Astrocyte (in vitro differentiated cells and primary cell): ENCODE data around the gene CLCN3. TPM values are rescaled to one million over a fixed set of nuclear protein-coding genes. Genes with fewer than 3 reads are reported as not detected.

Source experiments
- DNase-seq: peaks from one replicate; pipeline ENCODE4 v3.0.0-alpha.2; 2010; ENCODE audit warnings: low read depth
- FAIRE-seq: peaks from 2 replicates; lab custom pipeline; 2011; peaks lifted over from hg19 to GRCh38; lab: Jason Lieb, UNC
- H2AFZ ChIP-seq: 2 replicates; pipeline ENCODE4 v1.6.0; 2012; ENCODE audit warnings: low read depth, low read length, inconsistent platforms
- H3K27ac ChIP-seq: 2 replicates; pipeline ENCODE4 v1.5.1; 2011; ENCODE audit warnings: low read depth, low read length, inconsistent platforms
- H3K27me3 ChIP-seq: 2 replicates; pipeline ENCODE4 v1.6.0; 2011; ENCODE audit warnings: low read length, inconsistent platforms; ENCODE audit not compliant: insufficient read depth
- H3K36me3 ChIP-seq: 2 replicates; pipeline ENCODE4 v1.5.1; 2011; ENCODE audit warnings: low read length, inconsistent platforms; ENCODE audit not compliant: insufficient read depth
- H3K4me1 ChIP-seq: 2 replicates; pipeline ENCODE4 v1.5.1; 2011; ENCODE audit warnings: low read length, inconsistent platforms; ENCODE audit not compliant: insufficient read depth
- H3K4me2 ChIP-seq: 2 replicates; pipeline ENCODE4 v1.6.0; 2012; ENCODE audit warnings: low read length, inconsistent platforms
- H3K4me3 ChIP-seq: 2 replicates; pipeline ENCODE4 v1.5.1; 2011; ENCODE audit warnings: low read depth, mild to moderate bottlenecking, low read length, inconsistent platforms; ENCODE audit not compliant: insufficient read depth
- H3K79me2 ChIP-seq: 2 replicates; pipeline ENCODE4 v1.6.0; 2012; ENCODE audit warnings: mild to moderate bottlenecking, low read length, inconsistent platforms; ENCODE audit not compliant: insufficient read depth
- H3K9ac ChIP-seq: 2 replicates; pipeline ENCODE4 v1.6.0; 2012; ENCODE audit warnings: mild to moderate bottlenecking, low read length, inconsistent platforms
- H3K9me3 ChIP-seq: 2 replicates; pipeline ENCODE4 v1.5.1; 2012; ENCODE audit warnings: low read depth, mild to moderate bottlenecking, low read length, inconsistent platforms; ENCODE audit not compliant: insufficient read depth
- H4K20me1 ChIP-seq: 2 replicates; pipeline ENCODE4 v1.6.0; 2012; ENCODE audit warnings: low read length, inconsistent platforms; ENCODE audit not compliant: insufficient read depth
- H3K27ac Mint-ChIP-seq: one replicate; pipeline ENCODE4 v1.8.0; 2021; ENCODE audit warnings: mild to moderate bottlenecking, mixed read lengths; ENCODE audit not compliant: unreplicated experiment
- H3K27me3 Mint-ChIP-seq: one replicate; pipeline ENCODE4 v1.8.0; 2021; ENCODE audit warnings: low read depth, mixed read lengths; ENCODE audit not compliant: unreplicated experiment
- H3K36me3 Mint-ChIP-seq: one replicate; pipeline ENCODE4 v1.8.0; 2021; ENCODE audit warnings: low read depth, mixed read lengths; ENCODE audit not compliant: unreplicated experiment
- H3K4me1 Mint-ChIP-seq: one replicate; pipeline ENCODE4 v1.8.0; 2021; ENCODE audit warnings: low read depth, mixed read lengths; ENCODE audit not compliant: unreplicated experiment
- H3K4me3 Mint-ChIP-seq: one replicate; pipeline ENCODE4 v1.8.0; 2021; ENCODE audit warnings: mild to moderate bottlenecking, moderate library complexity, mixed read lengths; ENCODE audit not compliant: unreplicated experiment
- H3K9me3 Mint-ChIP-seq: one replicate; pipeline ENCODE4 v1.8.0; 2021; ENCODE audit warnings: mild to moderate bottlenecking, mixed read lengths; ENCODE audit not compliant: unreplicated experiment
- CTCF ChIP-seq: IDR thresholded peaks from 2 replicates; pipeline ENCODE4 v1.5.1; 2011; ENCODE audit warnings: low read depth, mild to moderate bottlenecking, inconsistent platforms, low read length, moderate library complexity; ENCODE audit not compliant: insufficient read depth
- EZH2 ChIP-seq: IDR thresholded peaks from 2 replicates; pipeline ENCODE4 v1.6.1; 2012; ENCODE audit warnings: mild to moderate bottlenecking, low read length, inconsistent platforms; ENCODE audit not compliant: insufficient read depth
- total RNA-seq: library from RNA; stranded (reverse); gene quantifications from 2 replicates; pipeline ENCODE4 v1.2.1, GENCODE V29; 2021

The CLCN3 gene
- total RNA-seq, 1 donor from 2014 or later, result 51.1 TPM

- Histone ChIP-seq H4K20me1 (no peaks in the 10 kb centered on the region), H3K4me2 (no peak overlapping the region), H3K9ac (no peak overlapping the region), H3K4me3 (no peak overlapping the region), H3K36me3 (no peaks in the 10 kb centered on the region), H3K27ac (no peak overlapping the region), H2AFZ (no peak overlapping the region), H3K27me3 (no peaks in the 10 kb centered on the region), H3K4me1 (no peaks in the 10 kb centered on the region), H3K9me3 (no peaks in the 10 kb centered on the region), H3K79me2 (no peaks in the 10 kb centered on the region)
- no peak overlapping the region for H3K4me3 Mint-ChIP-seq
- H3K27me3 Mint-ChIP-seq, result no peaks in the 10 kb centered on the region
- DNase-seq, result no peak
- H3K4me1 Mint-ChIP-seq, result no peaks in the 10 kb centered on the region
- FAIRE-seq, result no peak
- TF ChIP-seq EZH2, result no peak
- TF ChIP-seq CTCF, result no peak
- no peak overlapping the region for H3K27ac Mint-ChIP-seq
- no peaks in the 10 kb centered on the region for H3K9me3 Mint-ChIP-seq
- peaks cover 3% of the 10 kb centered on the region for H3K36me3 Mint-ChIP-seq
These were observed 36.8 kb upstream of the CLCN3 start for GRCh38 chr4:169583563-169583962.

GRCh38 chr4:169593050-169593560 lies 27.3 kb upstream of the CLCN3 start:
- peaks cover 2% of the 10 kb centered on the region for H3K36me3 Mint-ChIP-seq
- H3K4me3 ChIP-seq, result no peak overlapping the region
- peaks cover 2% of the 10 kb centered on the region for H3K36me3 ChIP-seq
- H3K4me1 ChIP-seq, result no peaks in the 10 kb centered on the region
- H2AFZ ChIP-seq, result no peak overlapping the region
- H3K27me3 ChIP-seq, result no peaks in the 10 kb centered on the region
- FAIRE-seq (no peak), DNase-seq (no peak)
- H3K9ac ChIP-seq, result no peak overlapping the region
- no peak overlapping the region for H3K27ac Mint-ChIP-seq
- H3K27ac ChIP-seq, result no peak overlapping the region
- no peaks in the 10 kb centered on the region for H3K27me3 Mint-ChIP-seq
- H3K9me3 ChIP-seq, result no peaks in the 10 kb centered on the region
- no peaks in the 10 kb centered on the region for H3K79me2 ChIP-seq
- no peaks in the 10 kb centered on the region for H4K20me1 ChIP-seq
- no peak overlapping the region for H3K4me3 Mint-ChIP-seq
- H3K9me3 Mint-ChIP-seq, result no peaks in the 10 kb centered on the region
- no peak overlapping the region for H3K4me2 ChIP-seq
- H3K4me1 Mint-ChIP-seq, result no peaks in the 10 kb centered on the region
- TF ChIP-seq CTCF (no peak), EZH2 (no peak)

- H3K4me3 Mint-ChIP-seq, result no peak overlapping the region
- H3K9ac ChIP-seq, result no peak overlapping the region
These were observed 25.7 kb upstream of the CLCN3 start for GRCh38 chr4:169594560-169595195.

More at GRCh38 chr4:169594560-169595195, 25.7 kb upstream of the CLCN3 start:
- Histone ChIP-seq H2AFZ (no peak overlapping the region), H4K20me1 (no peaks in the 10 kb centered on the region), H3K27me3 (no peaks in the 10 kb centered on the region), H3K79me2 (no peaks in the 10 kb centered on the region), H3K27ac (no peak overlapping the region), H3K4me1 (no peaks in the 10 kb centered on the region), H3K36me3 (peaks cover 2% of the 10 kb centered on the region), H3K9me3 (no peaks in the 10 kb centered on the region), H3K4me2 (no peak overlapping the region), H3K4me3 (no peak overlapping the region)
- DNase-seq (no peak), FAIRE-seq (no peak)
- H3K27ac Mint-ChIP-seq, result no peak overlapping the region
- no peaks in the 10 kb centered on the region for H3K4me1 Mint-ChIP-seq
- H3K27me3 Mint-ChIP-seq, result no peaks in the 10 kb centered on the region
- peaks cover 2% of the 10 kb centered on the region for H3K36me3 Mint-ChIP-seq
- H3K9me3 Mint-ChIP-seq, result no peaks in the 10 kb centered on the region
- TF ChIP-seq CTCF, result no peak
- no peak for TF ChIP-seq EZH2
